ENCODE data around the gene FBXL7.

The FBXL7 gene

GRCh38 chr5:15585841-15586591, 86.0 kb downstream of the FBXL7 start:
- no peak for DNase-seq

GRCh38 chr5:15587916-15588315, 87.9 kb downstream of the FBXL7 start:
- no peak for DNase-seq

GRCh38 chr5:15592728-15593127, 92.7 kb downstream of the FBXL7 start:
- DNase-seq = no peak

GRCh38 chr5:15594977-15595568, 95.1 kb downstream of the FBXL7 start:
- no peak for DNase-seq

- DNase-seq = no peak
Observed at GRCh38 chr5:15595929-15596328, 95.9 kb downstream of the FBXL7 start.

- DNase-seq = no peak
Observed at GRCh38 chr5:15596936-15597335, 97.0 kb downstream of the FBXL7 start.

- DNase-seq = no peak
Observed at GRCh38 chr5:15597804-15598203, 97.8 kb downstream of the FBXL7 start.

- DNase-seq = no peak
Observed at GRCh38 chr5:15598294-15598902, 98.4 kb downstream of the FBXL7 start.

GRCh38 chr5:15600035-15600434, 100.1 kb downstream of the FBXL7 start:
- no peak for DNase-seq

GRCh38 chr5:15601274-15601673, 101.3 kb downstream of the FBXL7 start:
- DNase-seq = no peak

GRCh38 chr5:15601853-15602252, 101.9 kb downstream of the FBXL7 start:
- DNase-seq = no peak

- DNase-seq = no peak
Observed at GRCh38 chr5:15604986-15605385, 105.0 kb downstream of the FBXL7 start.

- DNase-seq = no peak
Observed at GRCh38 chr5:15606197-15606596, 106.2 kb downstream of the FBXL7 start.

GRCh38 chr5:15607076-15607475, 107.1 kb downstream of the FBXL7 start:
- DNase-seq = no peak

GRCh38 chr5:15609076-15609725, 109.2 kb downstream of the FBXL7 start:
- DNase-seq = no peak

GRCh38 chr5:15610216-15610615, 110.2 kb downstream of the FBXL7 start:
- no peak for DNase-seq

GRCh38 chr5:15611008-15611407, 111.0 kb downstream of the FBXL7 start:
- no peak for DNase-seq

GRCh38 chr5:15612915-15613635, 113.1 kb downstream of the FBXL7 start:
- DNase-seq = no peak

GRCh38 chr5:15614679-15615078, 114.7 kb downstream of the FBXL7 start:
- DNase-seq = no peak

GRCh38 chr5:15615859-15616258, 115.9 kb downstream of the FBXL7 start:
- no peak for DNase-seq

GRCh38 chr5:15618938-15619337, 119.0 kb downstream of the FBXL7 start:
- no peak for DNase-seq

GRCh38 chr5:15620501-15620900, 120.5 kb downstream of the FBXL7 start:
- DNase-seq = no peak

GRCh38 chr5:15621094-15621493, 121.1 kb downstream of the FBXL7 start:
- no peak for DNase-seq
